Measurements from ENCODE around the gene RHOT2.

- TF ChIP-seq, protein P1, sequence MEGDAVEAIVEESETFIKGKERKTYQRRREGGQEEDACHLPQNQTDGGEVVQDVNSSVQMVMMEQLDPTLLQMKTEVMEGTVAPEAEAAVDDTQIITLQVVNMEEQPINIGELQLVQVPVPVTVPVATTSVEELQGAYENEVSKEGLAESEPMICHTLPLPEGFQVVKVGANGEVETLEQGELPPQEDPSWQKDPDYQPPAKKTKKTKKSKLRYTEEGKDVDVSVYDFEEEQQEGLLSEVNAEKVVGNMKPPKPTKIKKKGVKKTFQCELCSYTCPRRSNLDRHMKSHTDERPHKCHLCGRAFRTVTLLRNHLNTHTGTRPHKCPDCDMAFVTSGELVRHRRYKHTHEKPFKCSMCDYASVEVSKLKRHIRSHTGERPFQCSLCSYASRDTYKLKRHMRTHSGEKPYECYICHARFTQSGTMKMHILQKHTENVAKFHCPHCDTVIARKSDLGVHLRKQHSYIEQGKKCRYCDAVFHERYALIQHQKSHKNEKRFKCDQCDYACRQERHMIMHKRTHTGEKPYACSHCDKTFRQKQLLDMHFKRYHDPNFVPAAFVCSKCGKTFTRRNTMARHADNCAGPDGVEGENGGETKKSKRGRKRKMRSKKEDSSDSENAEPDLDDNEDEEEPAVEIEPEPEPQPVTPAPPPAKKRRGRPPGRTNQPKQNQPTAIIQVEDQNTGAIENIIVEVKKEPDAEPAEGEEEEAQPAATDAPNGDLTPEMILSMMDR (IDR thresholded peaks at IDR 0.05) = no peak
- no peak for TF ChIP-seq EZH2phosphoT487 (IDR thresholded peaks at IDR 0.05)
These were observed 38.6 kb upstream of the RHOT2 start for GRCh38 chr16:629185-629832.

All from neural progenitor cell (in vitro differentiated cells).